ENCODE measurements around the gene E4F1.

- TF ChIP-seq CTCF (IDR thresholded peaks at IDR 0.05; ENCODE audit: low read depth, low read length) = no peak
- no peak for TF ChIP-seq EZH2phosphoT487 (IDR thresholded peaks at IDR 0.05; ENCODE audit: low read depth)
These were observed 14.0 kb upstream of the E4F1 start for GRCh38 chr16:2209258-2210008.

All from OCI-LY3 (cell line).